Esophagus mucosa (tissue), 1 donor: ENCODE measurements around the gene SGPP1. TPM values are rescaled to one million over a fixed set of nuclear protein-coding genes. Genes with fewer than 3 reads are reported as not detected.
A peak's percentile ranks its signal among the peaks of the same experiment; 100 is the strongest.
"Not testable (repeated sequence)": the region's sequence is repeated elsewhere in the genome, so short reads cannot be mapped to it uniquely, and the experiment has no call there.

Source experiments
- ATAC-seq: fragments of 200-7000 bp; cut with Tn5 transposase; one replicate; pipeline ENCODE4 v1.9.1; 2020
- total RNA-seq: library from RNA; stranded (reverse); gene quantifications from one replicate; pipeline ENCODE4 v1.2.4, GENCODE V29; 2023
- donor health status: DM: yes; HTN: yes; CAD: no.

Gene SGPP1
- 6.2 TPM for total RNA-seq

- peak; percentile 92 for ATAC-seq
These were observed at the start of gene SGPP1 for GRCh38 chr14:63727736-63728728. Gene SGPP1 (minus strand): TSS chr14:63728065. CDS start chr14:63727944, 121 bp downstream.

GRCh38 chr14:63777024-63777423 is 49.2 kb upstream of the SGPP1 start:
- peak; percentile 49 for ATAC-seq

GRCh38 chr14:63773504-63773903 is 45.6 kb upstream of the SGPP1 start:
- ATAC-seq, result peak; percentile 62

GRCh38 chr14:63770187-63770807 is 42.4 kb upstream of the SGPP1 start:
- peak; percentile 57 for ATAC-seq

DNA sequence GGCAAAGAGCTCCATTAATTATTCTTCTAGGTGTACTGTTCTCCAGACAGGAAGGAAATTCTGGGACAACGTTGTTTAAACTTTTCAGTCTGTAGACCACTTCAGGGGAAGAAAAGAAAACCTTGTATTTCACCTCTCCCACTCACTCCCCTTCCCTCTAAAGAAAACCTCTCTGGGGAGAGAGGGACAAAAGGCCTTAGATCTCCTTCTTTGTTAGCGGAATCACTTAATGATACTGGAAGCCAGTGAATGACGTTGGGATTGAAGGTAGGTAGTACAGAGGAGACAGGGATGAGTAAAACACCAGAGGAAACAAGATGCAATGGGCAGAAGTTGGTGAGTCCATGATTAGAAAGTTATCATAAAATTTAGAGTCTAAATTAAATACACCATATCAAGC is 38.7 kb upstream of the SGPP1 start:
- no peak for ATAC-seq

DNA sequence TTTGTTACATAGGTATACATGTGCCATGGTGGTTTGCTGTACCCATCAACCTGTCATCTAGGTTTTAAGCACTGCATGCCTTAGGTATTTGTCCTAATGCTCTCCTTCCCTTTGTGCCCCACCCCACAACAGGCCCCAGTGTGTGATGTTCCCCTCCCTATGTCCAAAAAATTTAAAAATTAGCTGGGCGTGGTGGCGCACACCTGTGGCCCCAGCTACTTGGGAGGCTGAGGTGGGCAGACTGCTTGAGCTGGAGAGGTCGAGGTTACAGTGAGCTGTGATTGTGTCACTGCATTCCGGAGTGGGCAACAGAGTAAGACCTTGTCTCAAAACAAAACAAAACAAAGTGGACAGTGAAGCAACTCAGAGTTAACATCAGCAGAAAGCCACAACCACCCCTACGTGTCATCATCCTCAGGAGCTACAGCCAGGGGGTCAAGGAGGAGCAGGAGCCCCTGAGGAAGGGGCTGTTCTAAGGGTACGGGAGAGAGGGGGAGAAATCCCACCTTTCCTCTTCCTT is 36.8 kb upstream of the SGPP1 start:
- ATAC-seq, result no peak

GRCh38 chr14:63764103-63764502 is 36.2 kb upstream of the SGPP1 start:
- no peak for ATAC-seq

GRCh38 chr14:63761351-63762117 is 33.7 kb upstream of the SGPP1 start:
- no peak for ATAC-seq

DNA sequence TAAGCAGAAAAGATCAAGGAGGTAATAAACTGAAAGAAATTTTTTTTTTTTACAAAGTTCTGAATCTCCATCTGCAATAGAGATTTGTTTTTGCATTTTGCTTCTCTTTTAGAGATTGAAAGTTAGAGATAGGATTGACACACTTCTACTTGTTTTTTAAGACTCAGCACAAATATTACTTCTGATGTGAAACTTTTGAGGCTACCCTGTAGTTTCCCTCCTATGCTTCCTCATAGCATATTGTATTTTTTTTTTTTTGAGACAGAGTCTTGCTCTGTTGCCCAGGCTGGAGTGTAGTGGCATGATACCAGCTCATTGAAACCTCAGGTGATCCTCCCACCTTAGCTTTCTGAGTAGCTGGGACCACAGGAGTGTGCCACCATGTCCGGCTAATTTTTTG is 32.1 kb upstream of the SGPP1 start:
- ATAC-seq, result no peak

GRCh38 chr14:63759456-63759855 is 31.6 kb upstream of the SGPP1 start:
- ATAC-seq, result peak; percentile 53

- no peak for ATAC-seq
These were observed 29.3 kb upstream of the SGPP1 start for GRCh38 chr14:63757211-63757610.

DNA sequence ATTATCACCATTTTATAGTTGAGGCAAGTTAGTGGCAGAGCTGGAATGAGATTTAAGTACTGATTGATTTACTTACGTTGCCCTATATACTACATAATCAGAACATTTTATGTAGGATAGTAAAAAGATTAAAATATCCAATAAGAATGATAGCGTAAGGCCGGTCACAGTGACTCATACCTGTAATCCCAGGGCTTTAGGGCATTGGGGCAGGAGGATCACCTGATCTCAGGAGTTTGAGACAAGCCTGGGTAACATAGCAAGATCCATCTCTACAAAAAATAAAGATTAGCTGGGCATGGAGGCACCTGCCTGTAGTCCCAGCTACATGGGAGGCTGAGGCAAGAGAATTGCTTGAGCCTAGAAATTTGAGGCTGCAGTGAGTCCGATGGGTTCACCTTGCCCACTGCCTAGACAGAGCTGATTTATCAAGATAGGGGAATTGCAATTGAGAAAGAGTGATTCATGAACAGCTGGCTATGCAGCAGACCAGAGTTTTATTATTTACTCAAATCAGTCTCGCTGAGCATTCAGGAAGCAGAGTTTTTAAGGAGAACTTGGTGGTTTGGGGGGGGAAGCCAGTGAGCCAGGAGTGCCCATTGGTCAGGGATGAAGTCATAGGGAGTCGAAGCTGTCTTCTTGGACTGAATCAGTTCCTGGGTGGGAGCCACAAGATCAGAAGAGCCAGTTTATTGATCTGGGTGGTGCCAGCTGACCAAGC is 24.7 kb upstream of the SGPP1 start:
- peak; percentile 51 for ATAC-seq

- ATAC-seq, result not testable (repeated sequence)
These were observed 23.2 kb upstream of the SGPP1 start for GRCh38 chr14:63751076-63751475.

GRCh38 chr14:63747846-63748245 is 20.0 kb upstream of the SGPP1 start:
- no peak for ATAC-seq

GRCh38 chr14:63745858-63746425 is 18.1 kb upstream of the SGPP1 start:
- peak; percentile 48 for ATAC-seq

DNA sequence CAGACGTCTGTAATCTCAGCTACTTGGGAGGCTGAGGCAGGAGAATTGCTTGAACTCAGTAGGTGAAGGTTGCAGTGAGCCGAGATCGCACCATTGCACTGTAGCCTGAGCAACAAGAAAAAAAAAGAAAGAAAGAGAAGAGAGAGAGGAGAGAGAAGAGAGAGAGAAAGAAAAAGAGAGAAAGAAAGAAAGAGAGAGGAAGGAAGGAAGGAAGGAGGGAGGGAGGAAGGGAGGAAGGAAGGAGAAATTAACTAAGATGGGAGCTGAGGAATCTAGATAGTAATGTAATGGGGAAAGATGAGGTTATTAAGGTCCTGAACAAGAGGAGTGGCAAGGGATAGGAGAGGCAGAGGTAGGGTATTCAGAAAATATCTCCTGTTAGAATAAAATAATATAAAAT is 17.4 kb upstream of the SGPP1 start:
- no peak for ATAC-seq

DNA sequence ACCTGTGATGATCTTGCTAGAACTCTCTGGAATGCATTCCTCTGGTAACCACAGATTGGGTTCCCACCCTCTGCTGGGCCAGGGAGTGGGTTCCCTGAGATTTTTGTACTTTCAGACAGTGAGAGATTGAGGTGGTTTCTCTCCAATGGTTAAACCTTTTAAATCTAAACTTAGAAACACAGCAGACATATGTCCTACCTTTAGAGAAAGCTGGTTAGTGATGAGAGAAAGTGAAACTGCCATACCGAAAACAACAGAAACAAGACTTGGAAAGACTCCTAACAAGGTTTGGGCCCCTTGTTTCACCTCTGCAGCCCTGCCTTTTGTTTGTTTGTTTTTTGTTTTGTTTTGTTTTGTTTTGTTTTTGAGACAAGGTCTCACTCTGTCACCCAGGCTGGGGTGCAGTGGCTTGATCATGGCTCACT is 9.7 kb upstream of the SGPP1 start:
- no peak for ATAC-seq

GRCh38 chr14:63735720-63736119 is 7.9 kb upstream of the SGPP1 start:
- no peak for ATAC-seq

DNA sequence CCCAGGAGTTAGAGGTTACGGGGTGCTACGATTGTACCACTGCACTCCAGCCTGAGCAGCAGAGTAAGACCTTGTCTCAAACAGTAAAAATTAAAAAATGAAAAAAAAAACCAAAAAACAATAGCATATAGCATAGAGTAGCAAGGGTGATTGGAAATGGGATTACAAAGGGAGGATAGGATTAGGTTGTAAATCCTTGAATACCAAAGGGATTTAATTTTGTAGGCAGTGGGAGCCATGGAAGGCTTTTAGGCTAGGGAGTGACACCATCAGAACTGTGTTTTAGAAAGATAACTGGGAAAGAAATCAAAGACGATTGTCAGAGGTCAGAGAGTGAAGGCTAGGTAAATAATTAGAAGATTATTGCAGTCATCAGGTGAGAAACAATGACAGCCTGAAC is 2.8 kb upstream of the SGPP1 start:
- no peak for ATAC-seq

DNA sequence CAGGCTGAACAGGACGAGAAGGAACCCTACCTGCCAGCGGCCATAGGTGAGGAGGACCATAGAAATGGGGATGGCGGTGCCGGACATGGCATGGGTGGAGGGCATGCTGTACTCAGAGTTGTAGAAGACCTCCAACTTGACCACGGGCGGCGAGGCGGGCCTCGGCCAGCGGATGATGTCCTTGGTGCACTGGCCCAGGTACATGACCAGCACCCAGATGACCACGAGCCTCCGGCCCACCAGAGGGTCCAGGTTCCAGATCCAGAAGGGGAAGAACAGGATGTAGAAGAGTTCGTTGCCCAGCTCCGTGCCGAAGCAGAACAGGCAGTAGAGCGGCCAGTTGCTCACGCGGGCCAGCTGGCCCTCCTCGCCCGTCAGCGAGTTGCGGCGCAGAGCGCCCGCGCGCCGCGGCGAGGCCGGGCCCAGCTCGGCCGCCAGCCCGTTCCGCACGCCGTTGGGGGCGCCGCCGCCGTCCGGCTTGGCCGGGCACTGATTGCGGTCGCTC is 582 bp downstream of the SGPP1 start:
- peak; percentile 69 for ATAC-seq

DNA sequence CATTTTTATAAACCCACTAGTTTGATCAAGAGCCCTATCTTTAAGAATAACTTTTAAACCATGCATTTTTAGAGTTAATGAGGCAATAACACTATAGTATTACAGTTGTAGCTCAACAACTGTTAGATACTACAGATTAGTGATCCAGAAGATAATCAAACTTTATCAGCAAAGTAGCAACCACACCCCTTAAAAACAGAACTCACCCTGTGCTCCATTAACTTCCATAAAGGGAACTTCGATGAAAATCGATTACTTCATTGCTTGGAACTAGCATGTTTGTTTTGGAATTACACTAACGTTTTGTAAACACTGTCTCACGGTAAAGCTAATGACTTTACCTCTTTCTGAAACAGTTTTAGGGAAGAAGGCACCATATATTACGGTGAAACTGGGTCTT is 1.4 kb downstream of the SGPP1 start:
- no peak for ATAC-seq
